PC-9 (cell line): ENCODE measurements around the gene PLOD2. TPM values are rescaled to one million over a fixed set of nuclear protein-coding genes. Genes with fewer than 3 reads are reported as not detected.

Experiments
- BruUV-seq: library from RNA; stranded (reverse); fragments of 400-500 nt; replicated peaks from 2 replicates; lab custom pipeline; 2021; lab: Mats Ljungman, UMichigan
- CTCF ChIA-PET: fragments of 300-600 bp; sonication (Branson Sonifier 250); formaldehyde crosslinking; loops from one replicate; lab custom pipeline; 2022; ENCODE audit warnings: antibody characterized with exemption; lab: Charles Lee
- POLR2A ChIA-PET: fragments of 300-600 bp; sonication (Branson Sonifier 250); formaldehyde crosslinking; loops from one replicate; lab custom pipeline; 2022; ENCODE audit warnings: antibody characterized with exemption; ENCODE audit not compliant: unreplicated experiment; lab: Charles Lee
- DNase-seq, 2 experiments: peaks; one replicate each; pipeline versions ENCODE4 v3.0.0 to v3.0.0-alpha.2; 2015 to 2022; ENCODE audit warnings: mixed read lengths in 1 of 2
- H2AFZ ChIP-seq: fragments of 200-600 bp; sonication (generic); 2 replicates; pipeline ENCODE4 v1.8.1; 2017; ENCODE audit warnings: antibody characterized with exemption
- H3F3A ChIP-seq: fragments of 200-600 bp; sonication (generic); 2 replicates; pipeline ENCODE4 v1.8.1; 2017; ENCODE audit warnings: antibody characterized with exemption, mild to moderate bottlenecking, low read depth; ENCODE audit not compliant: insufficient read depth
- H3K27ac ChIP-seq: fragments of 200-600 bp; sonication (generic); 2 replicates; pipeline ENCODE4 v1.6.1; 2016; ENCODE audit warnings: mixed run types
- H3K27me3 ChIP-seq: fragments of 200-600 bp; sonication (generic); 2 replicates; pipeline ENCODE4 v1.6.1; 2016; ENCODE audit warnings: low read depth, mixed run types; ENCODE audit not compliant: insufficient read depth
- H3K36me3 ChIP-seq: fragments of 200-600 bp; sonication (generic); 2 replicates; pipeline ENCODE4 v1.6.1; 2016; ENCODE audit warnings: low read depth, mixed run types
- H3K4me1 ChIP-seq: fragments of 200-600 bp; sonication (generic); replicated peaks from 2 replicates; pipeline ENCODE4 v1.6.1; 2016; ENCODE audit warnings: mixed run types; ENCODE audit not compliant: insufficient read depth
- H3K4me2 ChIP-seq: fragments of 200-600 bp; sonication (generic); 2 replicates; pipeline ENCODE4 v1.6.1; 2017; ENCODE audit warnings: mixed run types
- H3K4me3 ChIP-seq: fragments of 200-600 bp; sonication (generic); 2 replicates; pipeline ENCODE4 v1.6.1; 2016; ENCODE audit warnings: mixed run types
- H3K79me2 ChIP-seq: fragments of 200-600 bp; sonication (generic); 2 replicates; pipeline ENCODE4 v1.6.1; 2017; ENCODE audit warnings: low read depth, mixed run types
- H3K9me2 ChIP-seq: fragments of 200-600 bp; sonication (generic); 2 replicates; pipeline ENCODE4 v1.8.1; 2017; ENCODE audit warnings: mild to moderate bottlenecking; ENCODE audit not compliant: insufficient read depth
- H3K9me3 ChIP-seq: fragments of 200-600 bp; sonication (generic); 2 replicates; pipeline ENCODE4 v1.8.1; 2016; ENCODE audit warnings: low read depth; ENCODE audit not compliant: insufficient read depth
- H4K20me1 ChIP-seq: fragments of 200-600 bp; sonication (generic); 2 replicates; pipeline ENCODE4 v1.8.1; 2017; ENCODE audit not compliant: insufficient read depth
- EZH2 ChIP-seq: fragments of 200-600 bp; sonication (generic); IDR thresholded peaks from 2 replicates; pipeline ENCODE4 v1.8.0; 2017; ENCODE audit warnings: antibody characterized with exemption, low read depth
- intact Hi-C: fragments of 100-400 bp; cut with micrococcal nuclease; formaldehyde crosslinking; loops from one replicate; pipeline ENCODE4 v1.10.0; 2022; ENCODE audit not compliant: unreplicated experiment
- total RNA-seq: library from RNA; stranded (reverse); gene quantifications from 2 replicates; pipeline ENCODE4 v1.2.3, GENCODE V29; 2021
- TF ChIP-seq, protein P1 (sequence below): fragments of 200-600 bp; sonication (generic); conservative IDR thresholded peaks from 2 replicates; pipeline ENCODE4 v1.6.1; 2017; ENCODE audit warnings: mixed run types, antibody characterized with exemption, mild to moderate bottlenecking, moderate library complexity

Gene PLOD2
- total RNA-seq, 1 experiment from 2014 or later: 30.3 TPM

DNA sequence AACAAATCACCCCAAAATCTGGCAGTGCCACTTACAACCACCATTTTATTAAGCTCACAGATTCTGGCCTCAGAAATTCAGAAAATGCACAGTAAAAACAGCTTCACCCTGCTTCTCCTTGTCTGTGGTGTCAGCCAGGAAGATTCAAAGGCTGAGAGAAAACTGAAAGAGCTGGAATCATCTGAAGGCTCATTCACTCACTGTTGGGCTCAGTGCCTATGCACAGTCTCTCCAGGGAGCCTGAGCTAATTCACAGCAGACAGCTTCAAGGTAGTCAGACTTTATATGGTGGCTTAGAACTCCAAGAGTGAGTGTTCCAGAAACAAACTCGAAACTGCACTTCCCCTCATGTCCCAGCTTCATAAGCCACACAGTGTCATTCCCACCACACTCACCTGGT is 16.5 kb upstream of the PLOD2 start:
- Histone ChIP-seq H3K27ac (no peak overlapping the region), H3K79me2 (no peaks in the 10 kb centered on the region), H2AFZ (no peak overlapping the region), H3F3A (no peaks in the 10 kb centered on the region), H3K36me3 (no peaks in the 10 kb centered on the region), H3K9me3 (no peaks in the 10 kb centered on the region), H3K4me2 (no peak overlapping the region), H4K20me1 (no peaks in the 10 kb centered on the region), H3K9me2 (no peaks in the 10 kb centered on the region), H3K4me3 (no peak overlapping the region), H3K4me1 (no peaks in the 10 kb centered on the region), H3K27me3 (no peaks in the 10 kb centered on the region)
- intact Hi-C loops: no loop called here
- ChIA-PET CTCF (no interaction called here), POLR2A (no interaction called here)
- TF ChIP-seq EZH2: no peak
- TF ChIP-seq, protein P1, sequence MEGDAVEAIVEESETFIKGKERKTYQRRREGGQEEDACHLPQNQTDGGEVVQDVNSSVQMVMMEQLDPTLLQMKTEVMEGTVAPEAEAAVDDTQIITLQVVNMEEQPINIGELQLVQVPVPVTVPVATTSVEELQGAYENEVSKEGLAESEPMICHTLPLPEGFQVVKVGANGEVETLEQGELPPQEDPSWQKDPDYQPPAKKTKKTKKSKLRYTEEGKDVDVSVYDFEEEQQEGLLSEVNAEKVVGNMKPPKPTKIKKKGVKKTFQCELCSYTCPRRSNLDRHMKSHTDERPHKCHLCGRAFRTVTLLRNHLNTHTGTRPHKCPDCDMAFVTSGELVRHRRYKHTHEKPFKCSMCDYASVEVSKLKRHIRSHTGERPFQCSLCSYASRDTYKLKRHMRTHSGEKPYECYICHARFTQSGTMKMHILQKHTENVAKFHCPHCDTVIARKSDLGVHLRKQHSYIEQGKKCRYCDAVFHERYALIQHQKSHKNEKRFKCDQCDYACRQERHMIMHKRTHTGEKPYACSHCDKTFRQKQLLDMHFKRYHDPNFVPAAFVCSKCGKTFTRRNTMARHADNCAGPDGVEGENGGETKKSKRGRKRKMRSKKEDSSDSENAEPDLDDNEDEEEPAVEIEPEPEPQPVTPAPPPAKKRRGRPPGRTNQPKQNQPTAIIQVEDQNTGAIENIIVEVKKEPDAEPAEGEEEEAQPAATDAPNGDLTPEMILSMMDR: no peak
- DNase-seq: no peak
- BruUV-seq: no TSS peak

GRCh38 chr3:146177072-146177471 is 16.1 kb upstream of the PLOD2 start:
- Histone ChIP-seq H3K9me2 (no peaks in the 10 kb centered on the region), H3K36me3 (no peaks in the 10 kb centered on the region), H4K20me1 (no peaks in the 10 kb centered on the region), H3K27ac (no peak overlapping the region), H3K27me3 (no peaks in the 10 kb centered on the region), H3K4me2 (no peak overlapping the region), H3F3A (no peaks in the 10 kb centered on the region), H3K9me3 (no peaks in the 10 kb centered on the region), H2AFZ (no peak overlapping the region; the same call in 1 of the 2 replicates), H3K4me1 (no peaks in the 10 kb centered on the region), H3K79me2 (no peaks in the 10 kb centered on the region), H3K4me3 (no peak overlapping the region)
- ChIA-PET POLR2A (no interaction called here), CTCF (no interaction called here)
- TF ChIP-seq EZH2: no peak
- TF ChIP-seq, protein P1: no peak
- intact Hi-C loops: no loop called here
- no peak for DNase-seq
- BruUV-seq: no TSS peak

- intact Hi-C loops: no loop called here
- TF ChIP-seq EZH2: no peak
- TF ChIP-seq, protein P1: no peak
- POLR2A ChIA-PET: no interaction called here
Observed at GRCh38 chr3:146172586-146172985, 11.6 kb upstream of the PLOD2 start.

More at GRCh38 chr3:146172586-146172985, 11.6 kb upstream of the PLOD2 start:
- Histone ChIP-seq H2AFZ (no peak overlapping the region), H3K4me2 (no peak overlapping the region), H3F3A (no peaks in the 10 kb centered on the region), H3K9me2 (no peaks in the 10 kb centered on the region), H3K27me3 (no peaks in the 10 kb centered on the region), H3K4me3 (no peak overlapping the region), H4K20me1 (no peaks in the 10 kb centered on the region), H3K27ac (no peak overlapping the region), H3K79me2 (no peaks in the 10 kb centered on the region), H3K36me3 (no peaks in the 10 kb centered on the region), H3K4me1 (no peaks in the 10 kb centered on the region), H3K9me3 (no peaks in the 10 kb centered on the region)
- no TSS peak for BruUV-seq
- no peak for DNase-seq
- CTCF ChIA-PET: no interaction called here
